Raji (cell line): ENCODE data around the gene FILIP1L.

ENCODE experiments used
- POLR2A ChIP-seq: IDR thresholded peaks from 2 replicates; pipeline ENCODE4 v1.6.1; 2011; ENCODE audit warnings: low read depth, low read length, control low read depth; ENCODE audit not compliant: insufficient read depth

The FILIP1L gene

GRCh38 chr3:99874237-99875002, 239.9 kb downstream of the FILIP1L start:
- TF ChIP-seq POLR2A, result no peak

- no peak for TF ChIP-seq POLR2A
Observed at GRCh38 chr3:99873269-99874102, 240.8 kb downstream of the FILIP1L start.

- no peak for TF ChIP-seq POLR2A
Observed at GRCh38 chr3:99872923-99873254, 241.4 kb downstream of the FILIP1L start.

GRCh38 chr3:99871231-99872045, 242.9 kb downstream of the FILIP1L start:
- no peak for TF ChIP-seq POLR2A

- no peak for TF ChIP-seq POLR2A
Observed at GRCh38 chr3:99870712-99871111, 243.6 kb downstream of the FILIP1L start.

GRCh38 chr3:99869621-99870020, 244.7 kb downstream of the FILIP1L start:
- no peak for TF ChIP-seq POLR2A

- no peak for TF ChIP-seq POLR2A
Observed at GRCh38 chr3:99868311-99868646, 246.0 kb downstream of the FILIP1L start.

GRCh38 chr3:99867594-99868310, 246.5 kb downstream of the FILIP1L start:
- no peak for TF ChIP-seq POLR2A

GRCh38 chr3:99866261-99866761, 248.0 kb downstream of the FILIP1L start:
- no peak for TF ChIP-seq POLR2A

GRCh38 chr3:99865321-99865720, 249.0 kb downstream of the FILIP1L start:
- TF ChIP-seq POLR2A, result no peak

GRCh38 chr3:99864289-99864688, 250.0 kb downstream of the FILIP1L start:
- no peak for TF ChIP-seq POLR2A

- no peak for TF ChIP-seq POLR2A
Observed at GRCh38 chr3:99863588-99863987, 250.7 kb downstream of the FILIP1L start.

- no peak for TF ChIP-seq POLR2A
Observed at GRCh38 chr3:99863002-99863401, 251.3 kb downstream of the FILIP1L start.

GRCh38 chr3:99862208-99862607, 252.1 kb downstream of the FILIP1L start:
- no peak for TF ChIP-seq POLR2A

GRCh38 chr3:99861216-99861615, 253.1 kb downstream of the FILIP1L start:
- no peak for TF ChIP-seq POLR2A

- no peak for TF ChIP-seq POLR2A
Observed at GRCh38 chr3:99859825-99860224, 254.5 kb downstream of the FILIP1L start.
